Thyroid gland (tissue), 4 donors: ENCODE data around the gene TNK1. TPM values are rescaled to one million over a fixed set of nuclear protein-coding genes. Genes with fewer than 3 reads are reported as not detected.

Experiments used
- DNase-seq, 2 donors: peaks; one replicate each; pipeline ENCODE4 v3.0.0-alpha.2; 2019
- H3K27ac ChIP-seq, 3 donors: fragments of 200-600 bp; sonication (generic); 1 replicate in 2 of 3; 2 replicates in 1 of 3; pipeline ENCODE4 v1.5.1; 2016 to 2019; ENCODE audit warnings: mild to moderate bottlenecking in 1 of 3, moderate library complexity in 1 of 3
- H3K27me3 ChIP-seq: fragments of 200-600 bp; sonication (generic); one replicate; pipeline ENCODE4 v1.5.1; 2019
- H3K36me3 ChIP-seq, 2 donors: fragments of 200-600 bp; sonication (generic); one replicate each; pipeline ENCODE4 v1.5.1; 2016 to 2019
- H3K4me1 ChIP-seq, 2 donors: fragments of 200-600 bp; sonication (generic); one replicate each; pipeline ENCODE4 v1.5.1; 2017 to 2019
- H3K4me3 ChIP-seq, 3 donors: fragments of 200-600 bp; sonication (generic); replicated peaks in 1 of 3; 1 replicate in 2 of 3; 2 replicates in 1 of 3; pipeline ENCODE4 v1.5.1; 2016; ENCODE audit warnings: mild to moderate bottlenecking in 1 of 3
- H3K9me3 ChIP-seq: fragments of 200-600 bp; sonication (generic); one replicate; pipeline ENCODE4 v1.5.1; 2017
- POLR2A ChIP-seq, 2 donors: fragments of 450-650 bp; IDR thresholded peaks; one replicate each; pipeline ENCODE4 v1.6.1; 2017; ENCODE audit warnings: antibody characterized with exemption in 2 of 2, mild to moderate bottlenecking in 2 of 2, moderate library complexity in 1 of 2
- WGBS, 2 donors: methylation state at CpG; one replicate each; pipeline ENCODE4 v1.1.5; 2017; 5-methylcytosine and 5-hydroxymethylcytosine counted together
- intact Hi-C: fragments of 100-400 bp; cut with DNase I; formaldehyde crosslinking; loops from one replicate; pipeline ENCODE4 v1.15.1; 2023
- total RNA-seq, 4 donors: library from RNA; depleted of rRNA; stranded (reverse); fragments of >200 nt; gene quantifications; one replicate each; pipeline ENCODE4 v1.2.3, GENCODE V29; 2016
- TF ChIP-seq, protein P1 (sequence below), 6 experiments: fragments of 200-600 bp in 3 of 6; fragments of 450-650 bp in 3 of 6; sonication (generic) in 3 of 6; IDR thresholded peaks; one replicate each; pipeline ENCODE4 v1.5.1; 2016 to 2019; ENCODE audit warnings: antibody characterized with exemption in 6 of 6, mild to moderate bottlenecking in 2 of 6, inconsistent platforms in 1 of 6, moderate library complexity in 1 of 6

The TNK1 gene
- total RNA-seq, 4 donors from 2014 or later = 11.0 to 30.2 (median 15.9) TPM

DNA sequence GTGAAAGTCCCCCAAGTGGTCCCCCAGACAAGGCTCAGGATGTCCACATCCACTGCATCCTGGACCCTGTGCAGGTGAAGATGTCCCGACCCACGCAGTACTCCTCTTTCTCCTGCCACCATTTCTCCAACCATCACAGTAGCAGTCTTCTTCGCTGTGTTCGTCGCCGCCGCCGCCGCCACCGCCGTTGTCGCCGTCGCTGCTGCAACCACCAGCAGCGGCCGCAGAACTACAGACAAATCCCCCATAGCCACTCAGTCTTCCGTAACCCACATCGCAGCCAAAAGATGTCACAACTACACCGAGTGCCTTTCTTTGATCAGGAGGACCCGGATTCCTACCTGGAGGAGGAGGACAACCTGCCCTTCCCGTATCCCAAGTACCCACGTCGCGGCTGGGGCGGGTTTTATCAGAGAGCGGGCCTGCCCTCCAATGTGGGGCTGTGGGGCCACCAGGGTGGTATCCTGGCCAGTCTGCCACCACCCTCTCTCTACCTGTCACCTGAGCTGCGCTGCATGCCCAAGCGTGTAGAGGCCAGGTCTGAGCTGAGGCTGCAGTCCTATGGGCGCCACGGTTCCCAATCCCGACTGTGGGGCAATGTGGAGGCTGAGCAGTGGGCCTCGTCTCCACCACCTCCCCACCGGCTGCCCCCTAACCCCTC lies 45.4 kb downstream of the TNK1 start:
- H3K4me1 ChIP-seq = no peaks in the 10 kb centered on the region
- H3K36me3 ChIP-seq = no peaks in the 10 kb centered on the region
- no peaks in the 10 kb centered on the region for H3K27me3 ChIP-seq
- WGBS, 2 donors = 91 to 95% methylated on average over 29 to 33 of the region's 33 CpGs
- no peak for DNase-seq
- no peaks in the 10 kb centered on the region for H3K9me3 ChIP-seq
- intact Hi-C loops = no loop called here
- TF ChIP-seq, protein P1, sequence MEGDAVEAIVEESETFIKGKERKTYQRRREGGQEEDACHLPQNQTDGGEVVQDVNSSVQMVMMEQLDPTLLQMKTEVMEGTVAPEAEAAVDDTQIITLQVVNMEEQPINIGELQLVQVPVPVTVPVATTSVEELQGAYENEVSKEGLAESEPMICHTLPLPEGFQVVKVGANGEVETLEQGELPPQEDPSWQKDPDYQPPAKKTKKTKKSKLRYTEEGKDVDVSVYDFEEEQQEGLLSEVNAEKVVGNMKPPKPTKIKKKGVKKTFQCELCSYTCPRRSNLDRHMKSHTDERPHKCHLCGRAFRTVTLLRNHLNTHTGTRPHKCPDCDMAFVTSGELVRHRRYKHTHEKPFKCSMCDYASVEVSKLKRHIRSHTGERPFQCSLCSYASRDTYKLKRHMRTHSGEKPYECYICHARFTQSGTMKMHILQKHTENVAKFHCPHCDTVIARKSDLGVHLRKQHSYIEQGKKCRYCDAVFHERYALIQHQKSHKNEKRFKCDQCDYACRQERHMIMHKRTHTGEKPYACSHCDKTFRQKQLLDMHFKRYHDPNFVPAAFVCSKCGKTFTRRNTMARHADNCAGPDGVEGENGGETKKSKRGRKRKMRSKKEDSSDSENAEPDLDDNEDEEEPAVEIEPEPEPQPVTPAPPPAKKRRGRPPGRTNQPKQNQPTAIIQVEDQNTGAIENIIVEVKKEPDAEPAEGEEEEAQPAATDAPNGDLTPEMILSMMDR (IDR thresholded peaks at IDR 0.05) = no peak
- TF ChIP-seq POLR2A (IDR thresholded peaks at IDR 0.05) = no peak
- H3K27ac ChIP-seq = no peak overlapping the region
- H3K4me3 ChIP-seq = no peak overlapping the region

DNA sequence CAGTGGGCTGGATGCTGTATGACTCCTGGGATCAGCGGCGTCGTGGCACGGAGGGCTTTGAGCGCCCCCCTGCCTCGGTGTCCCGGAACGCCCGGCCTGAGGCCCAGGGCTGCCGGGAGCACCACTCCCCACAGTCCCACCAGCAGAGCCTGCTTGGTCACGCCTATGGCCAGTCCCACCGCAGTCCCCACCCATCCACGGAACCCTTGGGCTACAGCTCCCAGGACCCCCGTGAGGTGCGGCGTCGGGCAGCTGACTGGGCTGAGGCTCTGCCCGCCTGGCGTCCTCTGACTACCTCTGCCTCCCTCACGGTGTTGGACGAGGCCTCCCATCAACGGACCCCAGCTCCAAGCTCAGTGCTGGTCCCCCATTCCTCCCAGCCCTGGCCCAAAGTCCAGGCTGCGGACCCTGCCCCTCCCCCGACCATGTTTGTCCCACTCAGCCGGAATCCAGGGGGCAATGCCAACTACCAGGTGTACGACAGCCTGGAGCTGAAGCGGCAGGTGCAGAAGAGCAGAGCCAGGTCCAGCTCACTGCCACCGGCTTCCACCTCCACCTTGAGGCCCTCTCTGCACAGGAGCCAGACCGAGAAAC lies 46.1 kb downstream of the TNK1 start:
- H3K4me1 ChIP-seq = no peaks in the 10 kb centered on the region
- H3K36me3 ChIP-seq = no peaks in the 10 kb centered on the region
- H3K4me3 ChIP-seq = no peak overlapping the region
- no peaks in the 10 kb centered on the region for H3K27me3 ChIP-seq
- 89 to 94% methylated on average over 2 to 19 of the region's 29 CpGs for WGBS, 2 donors
- no peak overlapping the region for H3K27ac ChIP-seq
- no peak for DNase-seq
- TF ChIP-seq POLR2A (IDR thresholded peaks at IDR 0.05) = no peak
- TF ChIP-seq, protein P1 (IDR thresholded peaks at IDR 0.05) = no peak
- no peaks in the 10 kb centered on the region for H3K9me3 ChIP-seq
- intact Hi-C loops = no loop called here

DNA sequence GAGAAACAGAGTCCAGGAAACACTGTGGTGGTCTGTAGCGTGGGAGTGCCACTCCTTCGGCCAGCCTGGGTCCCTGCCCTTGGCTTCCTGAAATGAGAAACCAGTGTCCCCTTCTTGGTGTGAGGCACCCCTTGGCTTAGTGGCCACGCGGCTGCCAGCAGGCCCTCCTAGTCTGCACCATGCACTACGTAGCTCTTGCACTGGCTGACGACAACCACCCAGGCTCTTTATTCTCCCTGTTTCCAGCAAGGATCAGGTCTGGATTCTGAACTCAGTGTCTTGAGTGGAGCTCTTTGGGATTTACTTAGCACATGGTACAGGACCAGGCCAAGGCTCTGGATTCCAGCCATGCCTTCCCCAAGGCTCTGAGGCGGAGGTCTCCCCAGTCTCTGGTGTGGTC lies 46.7 kb downstream of the TNK1 start:
- H3K4me1 ChIP-seq = no peaks in the 10 kb centered on the region
- intact Hi-C loops = no loop called here
- no peak overlapping the region for H3K27ac ChIP-seq
- H3K9me3 ChIP-seq = no peaks in the 10 kb centered on the region
- H3K27me3 ChIP-seq = no peaks in the 10 kb centered on the region
- DNase-seq = no peak
- WGBS, 2 donors = 89 to 92% methylated on average over 7 of the region's 7 CpGs
- H3K36me3 ChIP-seq = no peaks in the 10 kb centered on the region
- H3K4me3 ChIP-seq = no peak overlapping the region
- no peak for TF ChIP-seq POLR2A (IDR thresholded peaks at IDR 0.05)
- TF ChIP-seq, protein P1 (IDR thresholded peaks at IDR 0.05) = no peak

DNA sequence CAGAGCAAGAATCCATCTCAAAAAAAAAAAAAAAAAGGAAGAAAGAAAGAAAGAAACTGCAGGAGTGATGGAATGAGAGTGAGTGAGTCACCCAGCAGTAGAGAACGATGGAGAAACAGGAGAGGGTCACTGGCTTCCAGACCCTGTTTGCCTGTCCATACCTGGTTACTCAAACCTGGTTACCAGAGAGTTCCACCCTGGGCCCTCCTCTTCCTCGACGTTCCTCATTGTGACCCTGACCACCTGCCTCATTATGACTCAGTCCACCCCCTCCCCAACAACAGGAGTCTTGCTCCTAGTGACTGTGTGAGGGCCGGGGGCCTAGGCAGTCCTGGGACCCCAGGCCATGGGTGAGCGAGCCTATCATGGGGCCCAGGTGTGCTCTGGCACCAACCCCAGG lies 47.7 kb downstream of the TNK1 start, which contains the start of gene SPEM3:
SPEM3 (plus strand) TSS at position 301 of the 400 bp plus-strand sequence; CDS start at position 347, 46 bp downstream.
- Histone ChIP-seq H3K4me1 (no peaks in the 10 kb centered on the region), H3K27me3 (no peaks in the 10 kb centered on the region), H3K36me3 (no peaks in the 10 kb centered on the region), H3K9me3 (no peaks in the 10 kb centered on the region), H3K4me3 (no peak within 1 kb of the TSS), H3K27ac (no peak within 1 kb of the TSS)
- intact Hi-C loops = no loop called here
- no peak for DNase-seq
- WGBS, 2 donors = 72 to 78% methylated on average over 4 to 5 of the region's 5 CpGs
- TF ChIP-seq, protein P1 (IDR thresholded peaks at IDR 0.05) = no peak
- TF ChIP-seq POLR2A (IDR thresholded peaks at IDR 0.05) = no peak

DNA sequence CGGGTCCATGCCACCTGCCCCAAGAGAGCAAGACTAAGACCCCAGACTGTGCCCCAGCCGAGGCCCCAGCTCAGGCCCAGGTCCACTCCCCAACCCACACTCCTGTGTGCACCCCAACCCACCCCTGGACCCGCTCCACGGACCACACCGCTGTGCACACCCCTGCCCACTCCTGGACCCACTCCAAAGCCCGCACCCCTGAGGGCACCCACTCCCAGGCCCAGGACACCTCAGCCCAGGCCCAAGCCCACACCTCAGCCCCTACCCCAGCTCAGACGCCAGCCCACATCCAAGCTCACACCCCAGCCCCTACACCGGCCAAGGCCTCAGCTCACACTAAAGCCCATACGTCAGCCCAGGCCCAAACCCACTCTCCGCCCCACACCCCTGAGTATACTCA lies 48.8 kb downstream of the TNK1 start:
- DNase-seq = no peak
- no peaks in the 10 kb centered on the region for H3K9me3 ChIP-seq
- intact Hi-C loops = no loop called here
- no peak overlapping the region for H3K27ac ChIP-seq
- H3K27me3 ChIP-seq = no peaks in the 10 kb centered on the region
- no peaks in the 10 kb centered on the region for H3K4me1 ChIP-seq
- whole genome bisulfite sequencing, 2 donors = 85 to 92% methylated on average over 7 to 10 of the region's 10 CpGs
- TF ChIP-seq, protein P1 (IDR thresholded peaks at IDR 0.05) = no peak
- TF ChIP-seq POLR2A (IDR thresholded peaks at IDR 0.05) = no peak
- H3K4me3 ChIP-seq = no peak overlapping the region
- no peaks in the 10 kb centered on the region for H3K36me3 ChIP-seq
